Aorta (tissue), 5 donors: ENCODE measurements around the gene MLN. TPM values are rescaled to one million over a fixed set of nuclear protein-coding genes. Genes with fewer than 3 reads are reported as not detected.

Experiments used
- ATAC-seq: fragments of 200-7000 bp; cut with Tn5 transposase; one replicate; pipeline ENCODE4 v1.9.1; 2022; ENCODE audit warnings: moderate library complexity; ENCODE audit not compliant: low FRiP score
- DNase-seq, 2 donors: peaks; one replicate each; pipeline ENCODE4 v3.0.0-alpha.2; 2020
- H3K27ac ChIP-seq, 2 donors: one replicate each; pipeline ENCODE4 v1.5.1; 2013; ENCODE audit warnings: low read length in 2 of 2, mild to moderate bottlenecking in 2 of 2, moderate library complexity in 2 of 2, control low read depth in 1 of 2, inconsistent platforms in 1 of 2, low read depth in 1 of 2
- H3K27me3 ChIP-seq, 2 donors: one replicate each; pipeline ENCODE4 v1.6.1; 2013; ENCODE audit warnings: control low read depth in 1 of 2, low read length in 1 of 2, mild to moderate bottlenecking in 1 of 2, moderate library complexity in 1 of 2; ENCODE audit not compliant: insufficient read depth in 2 of 2, control insufficient read depth in 1 of 2
- H3K36me3 ChIP-seq, 2 donors: one replicate each; pipeline ENCODE4 v1.6.1; 2013; ENCODE audit warnings: control low read depth in 1 of 2, low read length in 1 of 2, mild to moderate bottlenecking in 1 of 2; ENCODE audit not compliant: insufficient read depth in 2 of 2, control insufficient read depth in 1 of 2
- H3K4me1 ChIP-seq, 2 donors: one replicate each; pipeline ENCODE4 v1.6.1; 2013; ENCODE audit warnings: low read length in 2 of 2, control low read depth in 1 of 2, mild to moderate bottlenecking in 1 of 2, moderate library complexity in 1 of 2; ENCODE audit not compliant: insufficient read depth in 2 of 2, control insufficient read depth in 1 of 2
- H3K4me3 ChIP-seq, 2 donors: one replicate each; pipeline ENCODE4 v1.5.1; 2013; ENCODE audit warnings: low read length in 2 of 2, control low read depth in 1 of 2, mild to moderate bottlenecking in 1 of 2
- H3K9me3 ChIP-seq: one replicate; pipeline ENCODE4 v1.6.1; 2013; ENCODE audit warnings: mild to moderate bottlenecking, low read length; ENCODE audit not compliant: control insufficient read depth
- WGBS, 2 donors: extraction: QIAGEN DNeasy Blood & Tissue Kit; methylation state at CpG; one replicate each; pipeline ENCODE4 v1.1.7; 2013; 5-methylcytosine and 5-hydroxymethylcytosine counted together
- intact Hi-C, 2 donors: fragments of 100-400 bp; cut with DNase I; formaldehyde crosslinking; loops; one replicate each; pipeline versions ENCODE4 v1.14.2 to v1.15.0; 2022
- polyA plus RNA-seq, 2 donors: library from polyadenylated mRNA; stranded (reverse); fragments of 200-250 nt; gene quantifications; one replicate each; pipeline ENCODE4 v1.2.3, GENCODE V29; 2013
- total RNA-seq, 2 donors: library from RNA; stranded (reverse); fragmentation: NEBNext Ultra II Directional; extraction: Animal tissue kit (Norgen Biotek cat#: 25700); gene quantifications; one replicate each; pipeline ENCODE4 v1.2.1, GENCODE V29; 2021
- donor health status: healthy with polysubstance abuse.
- donor health status: Bipolar disorder and iron deficiency.
- donor health status: DM: no; HTN: no; CAD: no.
- donor health status: DM: no; HTN: no; CAD: no.
- donor health status: DM: yes; HTN: yes; CAD: no.

Gene MLN
- total and polyA plus RNA-seq, 4 donors = 2.6 TPM; not detected in 3

GRCh38 chr6:33813246-33813904 lies 9.6 kb upstream of the MLN start:
- DNase-seq (peak in 1 of 2 donors; percentile 59), ATAC-seq (no peak)
- no peaks in the 10 kb centered on the region for H3K36me3 ChIP-seq
- WGBS, 2 donors = 52 to 56% methylated on average over 15 to 16 of the region's 16 CpGs
- H3K4me1 ChIP-seq = no peaks in the 10 kb centered on the region
- no peak overlapping the region for H3K27ac ChIP-seq
- no peaks in the 10 kb centered on the region for H3K27me3 ChIP-seq
- intact Hi-C loops = no loop called here
- H3K9me3 ChIP-seq = peaks cover 1% of the 10 kb centered on the region
- H3K4me3 ChIP-seq = no peak overlapping the region

GRCh38 chr6:33812669-33813068 lies 8.9 kb upstream of the MLN start:
- H3K36me3 ChIP-seq = no peaks in the 10 kb centered on the region
- DNase-seq (peak in 1 of 2 donors; percentile 80), ATAC-seq (no peak)
- peaks cover 1% of the 10 kb centered on the region for H3K9me3 ChIP-seq
- no peak overlapping the region for H3K27ac ChIP-seq
- H3K4me1 ChIP-seq = no peaks in the 10 kb centered on the region
- H3K4me3 ChIP-seq = no peak overlapping the region
- intact Hi-C loops = no loop called here
- 2 to 4% methylated on average over 11 of the region's 11 CpGs for whole genome bisulfite sequencing, 2 donors
- no peaks in the 10 kb centered on the region for H3K27me3 ChIP-seq

GRCh38 chr6:33809594-33809993 lies 5.8 kb upstream of the MLN start:
- 9 to 22% methylated on average over 2 of the region's 2 CpGs for WGBS, 2 donors
- H3K36me3 ChIP-seq = no peaks in the 10 kb centered on the region
- H3K9me3 ChIP-seq = peaks cover 1% of the 10 kb centered on the region
- H3K4me3 ChIP-seq = no peak overlapping the region
- no peaks in the 10 kb centered on the region for H3K27me3 ChIP-seq
- DNase-seq = peak in 1 of 2 donors; percentile 48
- no peak for ATAC-seq
- H3K4me1 ChIP-seq = no peaks in the 10 kb centered on the region
- no peak overlapping the region for H3K27ac ChIP-seq
- intact Hi-C loops = no loop called here

- intact Hi-C loops = no loop called here
- DNase-seq (no peak), ATAC-seq (no peak)
- no peaks in the 10 kb centered on the region for H3K27me3 ChIP-seq
- peaks cover 1% of the 10 kb centered on the region for H3K9me3 ChIP-seq
- no peak overlapping the region for H3K27ac ChIP-seq
- no peaks in the 10 kb centered on the region for H3K36me3 ChIP-seq
- no peak overlapping the region for H3K4me3 ChIP-seq
- no peaks in the 10 kb centered on the region for H3K4me1 ChIP-seq
- 27 to 31% methylated on average over 8 of the region's 8 CpGs for WGBS, 2 donors
These were observed 4.9 kb upstream of the MLN start for GRCh38 chr6:33808641-33809180.

- intact Hi-C loops = no loop called here
- peak in 1 of 2 donors; percentile 12 for DNase-seq
- WGBS, 2 donors = 46 to 53% methylated on average over 6 of the region's 6 CpGs
These were observed 3.8 kb upstream of the MLN start for GRCh38 chr6:33807606-33808005.

GRCh38 chr6:33806841-33807240 lies 3.0 kb upstream of the MLN start:
- ATAC-seq = no peak
- H3K27me3 ChIP-seq = no peaks in the 10 kb centered on the region

More at GRCh38 chr6:33807606-33808005, 3.8 kb upstream of the MLN start:
- no peak for ATAC-seq
- H3K9me3 ChIP-seq = peaks cover 1% of the 10 kb centered on the region
- H3K27ac ChIP-seq = no peak overlapping the region
- no peaks in the 10 kb centered on the region for H3K27me3 ChIP-seq
- no peaks in the 10 kb centered on the region for H3K4me1 ChIP-seq
- H3K36me3 ChIP-seq = no peaks in the 10 kb centered on the region
- H3K4me3 ChIP-seq = no peak overlapping the region

GRCh38 chr6:33802186-33802958 lies 1.4 kb downstream of the MLN start:
- 62 to 65% methylated on average over 14 of the region's 14 CpGs for WGBS, 2 donors
- Histone ChIP-seq H3K4me3 (no peak overlapping the region), H3K4me1 (no peaks in the 10 kb centered on the region), H3K36me3 (no peaks in the 10 kb centered on the region), H3K27ac (no peak overlapping the region), H3K9me3 (no peaks in the 10 kb centered on the region), H3K27me3 (no peaks in the 10 kb centered on the region)
- DNase-seq = no peak
- intact Hi-C loops = no loop called here
- no peak for ATAC-seq

More at GRCh38 chr6:33806841-33807240, 3.0 kb upstream of the MLN start:
- no peaks in the 10 kb centered on the region for H3K36me3 ChIP-seq
- no peak overlapping the region for H3K4me3 ChIP-seq
- no peak overlapping the region for H3K27ac ChIP-seq
- peaks cover 1% of the 10 kb centered on the region for H3K9me3 ChIP-seq
- WGBS, 2 donors = 73 to 76% methylated on average over 9 of the region's 9 CpGs
- intact Hi-C loops = no loop called here
- DNase-seq = peak in 1 of 2 donors; percentile 51
- no peaks in the 10 kb centered on the region for H3K4me1 ChIP-seq

GRCh38 chr6:33801611-33802010 lies 2.2 kb downstream of the MLN start:
- Histone ChIP-seq H3K36me3 (no peaks in the 10 kb centered on the region), H3K4me1 (no peaks in the 10 kb centered on the region), H3K27me3 (no peaks in the 10 kb centered on the region), H3K27ac (no peak overlapping the region), H3K9me3 (no peaks in the 10 kb centered on the region), H3K4me3 (no peak overlapping the region)
- intact Hi-C loops = no loop called here
- 74 to 82% methylated on average over 5 of the region's 5 CpGs for WGBS, 2 donors
- no peak for DNase-seq
- ATAC-seq = no peak
